Skeletal muscle cell (primary cell): ENCODE data around the gene DCANP1.

Experiments
- DNase-seq: peaks from one replicate; pipeline ENCODE4 v3.0.0-alpha.2; 2010; ENCODE audit warnings: low read depth
- H3K4me3 ChIP-seq: 2 replicates; pipeline ENCODE4 v1.5.1; 2011; ENCODE audit warnings: low read depth, mild to moderate bottlenecking, control low read depth, low read length, moderate library complexity

The DCANP1 gene

GRCh38 chr5:135433681-135434426, 13.3 kb downstream of the DCANP1 start:
- DNase-seq = peak; percentile 28
- no peak overlapping the region for H3K4me3 ChIP-seq

- H3K4me3 ChIP-seq = no peak overlapping the region
- DNase-seq = no peak
These were observed 15.0 kb downstream of the DCANP1 start for GRCh38 chr5:135432113-135432512.

GRCh38 chr5:135430135-135430437, 17.1 kb downstream of the DCANP1 start:
- DNase-seq = no peak
- no peak overlapping the region for H3K4me3 ChIP-seq

- H3K4me3 ChIP-seq = no peak overlapping the region
- peak; percentile 49 for DNase-seq
These were observed 17.6 kb downstream of the DCANP1 start for GRCh38 chr5:135429301-135430134.

- DNase-seq = no peak
- H3K4me3 ChIP-seq = no peak overlapping the region
These were observed 18.6 kb downstream of the DCANP1 start for GRCh38 chr5:135428586-135428985.

- DNase-seq = no peak
These were observed 20.8 kb downstream of the DCANP1 start for GRCh38 chr5:135426102-135427082.

GRCh38 chr5:135425641-135426040, 21.5 kb downstream of the DCANP1 start:
- DNase-seq = no peak
- no peak overlapping the region for H3K4me3 ChIP-seq

More at GRCh38 chr5:135426102-135427082, 20.8 kb downstream of the DCANP1 start:
- H3K4me3 ChIP-seq = no peak overlapping the region

- no peak overlapping the region for H3K4me3 ChIP-seq
These were observed 23.3 kb downstream of the DCANP1 start for GRCh38 chr5:135423846-135424168.

GRCh38 chr5:135423146-135423845, 23.9 kb downstream of the DCANP1 start:
- H3K4me3 ChIP-seq = no peak overlapping the region
- DNase-seq = no peak

More at GRCh38 chr5:135423846-135424168, 23.3 kb downstream of the DCANP1 start:
- DNase-seq = no peak

- H3K4me3 ChIP-seq = no peak overlapping the region
- DNase-seq = no peak
These were observed 24.7 kb downstream of the DCANP1 start for GRCh38 chr5:135422419-135422818.

- DNase-seq = no peak
- H3K4me3 ChIP-seq = no peak overlapping the region
These were observed 30.1 kb downstream of the DCANP1 start for GRCh38 chr5:135417083-135417482.

- no peak for DNase-seq
- no peak overlapping the region for H3K4me3 ChIP-seq
These were observed 42.1 kb downstream of the DCANP1 start for GRCh38 chr5:135405082-135405481.

- no peak for DNase-seq
- H3K4me3 ChIP-seq = no peak overlapping the region
These were observed 45.1 kb downstream of the DCANP1 start for GRCh38 chr5:135402031-135402430.

GRCh38 chr5:135400866-135401265, 46.3 kb downstream of the DCANP1 start:
- H3K4me3 ChIP-seq = no peak overlapping the region
- DNase-seq = no peak

GRCh38 chr5:135399794-135400542, 47.2 kb downstream of the DCANP1 start:
- DNase-seq = no peak
- H3K4me3 ChIP-seq = peak overlapping the region; percentile 88

- peak within 1 kb of the TSS; percentile 88 for H3K4me3 ChIP-seq
- DNase-seq = peak; percentile 49
These were observed 48.0 kb downstream of the DCANP1 start, which contains the start of gene MACROH2A1 for GRCh38 chr5:135398855-135399793. MACROH2A1 (minus strand) TSS chr5:135399231; CDS start chr5:135389093, 10,138 bp downstream.

- H3K4me3 ChIP-seq = peak overlapping the region; percentile 88
- no peak for DNase-seq
These were observed 48.8 kb downstream of the DCANP1 start for GRCh38 chr5:135398160-135398854.
